Midbrain (tissue), 1 donor: ENCODE measurements around the gene CHRD.

Experiments
- DNase-seq: peaks from one replicate; lab custom pipeline; 2025; lab: John Stamatoyannopoulos, UW

Gene CHRD

GRCh38 chr3:184346480-184347190, 33.2 kb upstream of the CHRD start:
- no peak for DNase-seq

- no peak for DNase-seq
These were observed 32.4 kb upstream of the CHRD start for GRCh38 chr3:184347321-184348056.

- DNase-seq, result no peak
These were observed 31.8 kb upstream of the CHRD start for GRCh38 chr3:184348057-184348382.

GRCh38 chr3:184349563-184350470, 30.0 kb upstream of the CHRD start:
- DNase-seq, result peak; percentile 14

- DNase-seq, result no peak
These were observed 29.2 kb upstream of the CHRD start for GRCh38 chr3:184350618-184351017.

- no peak for DNase-seq
These were observed 28.2 kb upstream of the CHRD start for GRCh38 chr3:184351511-184352148.

- no peak for DNase-seq
These were observed 27.6 kb upstream of the CHRD start for GRCh38 chr3:184352149-184352785.

- no peak for DNase-seq
These were observed 26.8 kb upstream of the CHRD start for GRCh38 chr3:184352897-184353545.

- no peak for DNase-seq
These were observed 26.3 kb upstream of the CHRD start for GRCh38 chr3:184353546-184353941.

GRCh38 chr3:184354121-184354728, 25.6 kb upstream of the CHRD start:
- DNase-seq, result peak; percentile 15

- no peak for DNase-seq
These were observed 25.1 kb upstream of the CHRD start for GRCh38 chr3:184354754-184355153.

- DNase-seq, result no peak
These were observed 24.4 kb upstream of the CHRD start for GRCh38 chr3:184355261-184356040.

- DNase-seq, result no peak
These were observed 22.4 kb upstream of the CHRD start for GRCh38 chr3:184357248-184358123.

GRCh38 chr3:184358124-184358767, 21.6 kb upstream of the CHRD start:
- no peak for DNase-seq

- DNase-seq, result no peak
These were observed 20.9 kb upstream of the CHRD start for GRCh38 chr3:184358921-184359350.

GRCh38 chr3:184359610-184360009, 20.2 kb upstream of the CHRD start:
- peak; percentile 69 for DNase-seq

GRCh38 chr3:184360070-184360928, 19.6 kb upstream of the CHRD start:
- peak; percentile 57 for DNase-seq
